ENCODE results near the gene BRCA2. TPM values are rescaled to one million over a fixed set of nuclear protein-coding genes. Genes with fewer than 3 reads are reported as not detected.

BRCA2 gene
- total RNA-seq, 1 experiment from 2014 or later: 16.8 TPM

DNA sequence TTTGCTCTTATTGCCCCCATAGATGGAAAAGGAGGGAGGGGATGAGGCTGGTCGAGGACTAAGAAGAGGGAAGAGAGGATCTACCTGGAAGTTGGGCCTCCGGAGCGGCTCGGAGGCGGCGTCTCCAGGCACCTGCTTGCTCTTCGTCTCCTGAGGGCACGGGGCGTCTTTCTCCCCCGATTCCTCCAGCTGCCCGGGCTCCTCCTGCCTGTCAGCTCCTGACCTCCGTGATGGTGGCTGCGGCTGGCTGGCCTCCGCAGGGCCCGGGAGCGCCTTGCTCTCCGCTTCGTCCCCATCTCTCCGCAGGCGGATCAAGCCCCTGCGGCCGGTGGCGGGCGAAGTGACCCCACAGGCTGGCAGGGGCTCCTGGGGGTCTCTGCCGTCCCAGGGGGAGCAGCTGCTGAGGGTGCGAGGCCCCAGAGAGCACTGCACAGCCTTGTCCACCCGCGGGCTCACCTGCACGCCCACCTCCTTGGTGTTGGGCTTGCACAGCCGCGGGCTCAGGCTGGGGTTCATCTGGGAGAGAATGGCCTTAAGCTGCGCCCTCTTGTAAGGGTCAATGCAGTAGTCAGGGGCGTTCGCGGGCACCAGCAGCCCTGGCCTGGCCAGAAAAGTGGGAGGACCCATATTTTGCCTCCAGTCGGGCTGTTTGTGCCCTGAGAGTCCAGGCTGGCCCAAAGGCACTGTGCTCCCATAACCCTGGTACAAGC, 4.0 kb upstream of the BRCA2 start:
- Histone ChIP-seq H3K27ac (ENCODE audit: low read length) (no peak overlapping the region), H3F3A (ENCODE audit: low read length, unreplicated experiment) (no peaks in the 10 kb centered on the region), H3K36me3 (ENCODE audit: low read depth, low read length) (no peaks in the 10 kb centered on the region), H3K9ac (ENCODE audit: low read length) (no peak overlapping the region), H3K79me2 (ENCODE audit: low read length) (peaks cover 5% of the 10 kb centered on the region), H3K4me1 (ENCODE audit: insufficient read depth, low read length) (peaks cover 9% of the 10 kb centered on the region), H3K9me2 (replicated peaks; ENCODE audit: low read length) (no peaks in the 10 kb centered on the region), H3K4me2 (ENCODE audit: low read length) (no peak overlapping the region), H4K20me1 (ENCODE audit: low read length) (no peaks in the 10 kb centered on the region), H3K27me3 (ENCODE audit: low read length) (no peaks in the 10 kb centered on the region), H3K4me3 (ENCODE audit: low read length) (no peak overlapping the region), H3K9me3 (ENCODE audit: low read length) (no peaks in the 10 kb centered on the region), H2AFZ (ENCODE audit: low read length) (0 out of 2 replicates have a peak overlapping the region, but pooled peaks have one; percentile 54)
- intact Hi-C loops (cut with micrococcal nuclease): loop anchor here (5.0 to 10.0 kb wide), 2 partner anchors 44 to 113 kb away; partner anchors contain the start of gene N4BP2L1
- ChIA-PET POLR2A (ENCODE audit: unreplicated experiment) (no interaction called here), CTCF (interaction anchor here (0.6 kb wide), 1 partner anchor 147 kb away, joined by 3 read pairs; no protein-coding TSS in a partner anchor)
- no peak for TF ChIP-seq EZH2 (IDR thresholded peaks at IDR 0.05; ENCODE audit: low read length, unreplicated experiment)
- TF ChIP-seq, protein P1, sequence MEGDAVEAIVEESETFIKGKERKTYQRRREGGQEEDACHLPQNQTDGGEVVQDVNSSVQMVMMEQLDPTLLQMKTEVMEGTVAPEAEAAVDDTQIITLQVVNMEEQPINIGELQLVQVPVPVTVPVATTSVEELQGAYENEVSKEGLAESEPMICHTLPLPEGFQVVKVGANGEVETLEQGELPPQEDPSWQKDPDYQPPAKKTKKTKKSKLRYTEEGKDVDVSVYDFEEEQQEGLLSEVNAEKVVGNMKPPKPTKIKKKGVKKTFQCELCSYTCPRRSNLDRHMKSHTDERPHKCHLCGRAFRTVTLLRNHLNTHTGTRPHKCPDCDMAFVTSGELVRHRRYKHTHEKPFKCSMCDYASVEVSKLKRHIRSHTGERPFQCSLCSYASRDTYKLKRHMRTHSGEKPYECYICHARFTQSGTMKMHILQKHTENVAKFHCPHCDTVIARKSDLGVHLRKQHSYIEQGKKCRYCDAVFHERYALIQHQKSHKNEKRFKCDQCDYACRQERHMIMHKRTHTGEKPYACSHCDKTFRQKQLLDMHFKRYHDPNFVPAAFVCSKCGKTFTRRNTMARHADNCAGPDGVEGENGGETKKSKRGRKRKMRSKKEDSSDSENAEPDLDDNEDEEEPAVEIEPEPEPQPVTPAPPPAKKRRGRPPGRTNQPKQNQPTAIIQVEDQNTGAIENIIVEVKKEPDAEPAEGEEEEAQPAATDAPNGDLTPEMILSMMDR (conservative IDR thresholded peaks at IDR 0.05; ENCODE audit: low read depth, low read length): no peak
- no peak for TF ChIP-seq EZH2phosphoT487 (IDR thresholded peaks at IDR 0.05; ENCODE audit: borderline replicate concordance, low read length)
- no TSS peak for BruUV-seq (replicated peaks)
- DNase-seq: no peak
- no peak for ATAC-seq

DNA sequence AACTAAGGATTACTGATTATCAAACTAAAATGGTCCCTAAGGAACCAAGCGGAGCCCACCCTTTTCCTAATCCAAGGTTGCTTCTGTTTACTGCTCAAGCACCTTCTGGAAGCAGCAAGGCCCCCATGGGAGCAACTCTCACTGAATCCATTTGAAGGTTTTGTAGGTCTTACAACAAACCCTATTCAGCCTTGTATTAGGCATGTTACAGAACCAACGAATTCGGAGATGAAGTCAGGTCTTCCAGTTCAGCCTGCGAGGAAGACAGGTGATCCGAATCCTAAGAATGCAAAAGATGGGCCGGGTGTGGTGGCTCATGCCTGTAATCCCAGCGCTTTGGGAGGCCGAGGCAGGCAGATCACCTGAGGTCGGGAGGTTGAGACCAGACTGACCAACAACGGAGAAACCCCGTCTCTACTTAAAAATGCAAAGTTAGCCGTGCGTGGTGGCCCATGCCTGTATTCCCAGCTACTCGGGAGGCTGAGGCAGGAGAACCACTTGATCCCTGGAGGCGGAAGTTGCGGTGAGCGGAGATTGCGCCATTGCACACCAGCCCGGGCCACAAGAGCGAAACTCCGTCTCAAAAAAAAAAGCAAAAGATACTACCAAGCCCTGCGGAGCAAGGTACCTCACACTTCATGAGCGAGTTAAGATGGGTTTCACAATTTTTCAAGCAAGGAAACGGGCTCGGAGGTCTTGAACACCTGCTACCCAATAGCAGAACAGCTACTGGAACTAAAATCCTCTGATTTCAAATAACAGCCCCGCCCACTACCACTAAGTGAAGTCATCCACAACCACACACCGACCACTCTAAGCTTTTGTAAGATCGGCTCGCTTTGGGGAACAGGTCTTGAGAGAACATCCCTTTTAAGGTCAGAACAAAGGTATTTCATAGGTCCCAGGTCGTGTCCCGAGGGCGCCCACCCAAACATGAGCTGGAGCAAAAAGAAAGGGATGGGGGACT, 754 bp upstream of the BRCA2 start:
- Histone ChIP-seq H3K4me3 (ENCODE audit: low read length) (peak overlapping the region; percentile 86), H3K4me2 (ENCODE audit: low read length) (peak overlapping the region; percentile 98), H3K9me3 (ENCODE audit: low read length) (no peaks in the 10 kb centered on the region), H3K4me1 (ENCODE audit: insufficient read depth, low read length) (peaks cover 13% of the 10 kb centered on the region), H4K20me1 (ENCODE audit: low read length) (no peaks in the 10 kb centered on the region), H2AFZ (ENCODE audit: low read length) (peak overlapping the region; percentile 99), H3K27ac (ENCODE audit: low read length) (peak overlapping the region; percentile 88), H3K9ac (ENCODE audit: low read length) (peak overlapping the region; percentile 95), H3F3A (ENCODE audit: low read length, unreplicated experiment) (no peaks in the 10 kb centered on the region), H3K27me3 (ENCODE audit: low read length) (no peaks in the 10 kb centered on the region), H3K9me2 (replicated peaks; ENCODE audit: low read length) (no peaks in the 10 kb centered on the region), H3K36me3 (ENCODE audit: low read depth, low read length) (no peaks in the 10 kb centered on the region; the same call in 1 of the 2 replicates), H3K79me2 (ENCODE audit: low read length) (peaks cover 12% of the 10 kb centered on the region)
- no peak for ATAC-seq
- ChIA-PET CTCF (interaction anchor here (0.5 kb wide), 1 partner anchor 401 kb away, joined by 3 read pairs; no protein-coding TSS in a partner anchor), POLR2A (ENCODE audit: unreplicated experiment) (no interaction called here)
- no peak for TF ChIP-seq EZH2 (IDR thresholded peaks at IDR 0.05; ENCODE audit: low read length, unreplicated experiment)
- TF ChIP-seq, protein P1 (conservative IDR thresholded peaks at IDR 0.05; ENCODE audit: low read depth, low read length): no peak
- TF ChIP-seq EZH2phosphoT487 (IDR thresholded peaks at IDR 0.05; ENCODE audit: borderline replicate concordance, low read length): no peak
- BruUV-seq (replicated peaks): TSS peak; percentile 90
- peak; percentile 5 for DNase-seq
- intact Hi-C loops (cut with micrococcal nuclease): loop anchor here (5.0 to 10.0 kb wide), 3 partner anchors 47 to 223 kb away; partner anchors contain the start of genes N4BP2L1 and N4BP2L2

Measured in PC-3 (cell line).